GM21576 (cell line): ENCODE data around the gene RANBP1.

Experiments used
- ATAC-seq: cut with Tn5 transposase; IDR thresholded peaks from one replicate; pipeline ENCODE4 v1.9.1; 2021; ENCODE audit warnings: mild to moderate bottlenecking, moderate library complexity; ENCODE audit not compliant: unreplicated experiment

Gene RANBP1

GRCh38 chr22:20167643-20168322 is 51.9 kb downstream of the RANBP1 start:
- ATAC-seq = no peak

GRCh38 chr22:20169253-20169822 is 53.4 kb downstream of the RANBP1 start:
- no peak for ATAC-seq

- no peak for ATAC-seq
Observed at GRCh38 chr22:20170170-20170569, 54.3 kb downstream of the RANBP1 start.

GRCh38 chr22:20171288-20172140 is 55.6 kb downstream of the RANBP1 start:
- ATAC-seq = no peak

- ATAC-seq = no peak
Observed at GRCh38 chr22:20172141-20172613, 56.3 kb downstream of the RANBP1 start.

GRCh38 chr22:20173246-20173645 is 57.3 kb downstream of the RANBP1 start:
- no peak for ATAC-seq

- no peak for ATAC-seq
Observed at GRCh38 chr22:20173772-20174171, 57.9 kb downstream of the RANBP1 start.

GRCh38 chr22:20174785-20175596 is 59.1 kb downstream of the RANBP1 start:
- ATAC-seq = no peak

GRCh38 chr22:20175597-20175900 is 59.6 kb downstream of the RANBP1 start:
- ATAC-seq = no peak

GRCh38 chr22:20176421-20177085 is 60.6 kb downstream of the RANBP1 start:
- no peak for ATAC-seq
